Measurements from ENCODE around the gene FN1. TPM values are rescaled to one million over a fixed set of nuclear protein-coding genes. Genes with fewer than 3 reads are reported as not detected.
"Not testable (repeated sequence)": the region's sequence is repeated elsewhere in the genome, so short reads cannot be mapped to it uniquely, and the experiment has no call there.

The FN1 gene
- total RNA-seq, 1 donor from 2014 or later = 902 TPM

- no peak for DNase-seq (ENCODE audit: extremely low spot score, unreplicated experiment)
- TF ChIP-seq CTCF (conservative IDR thresholded peaks at IDR 0.05) = no peak
- peaks cover 35% of the 10 kb centered on the region for H3K4me1 Mint-ChIP-seq (ENCODE audit: unreplicated experiment)
- H3K36me3 Mint-ChIP-seq = peaks cover 48% of the 10 kb centered on the region
- H3K27me3 Mint-ChIP-seq = no peaks in the 10 kb centered on the region
- H3K9me3 Mint-ChIP-seq = peaks cover 7% of the 10 kb centered on the region
- peak overlapping the region; percentile 77 for H3K4me3 Mint-ChIP-seq
- H3K27ac Mint-ChIP-seq = peak overlapping the region; percentile 87
Measured at GRCh38 chr2:215315301-215315700, 120.6 kb downstream of the FN1 start.

GRCh38 chr2:215314896-215315295, 121.0 kb downstream of the FN1 start:
- Mint-ChIP-seq H3K27ac (peak overlapping the region; percentile 87), H3K4me1 (ENCODE audit: unreplicated experiment) (peaks cover 35% of the 10 kb centered on the region), H3K36me3 (peaks cover 45% of the 10 kb centered on the region), H3K9me3 (peaks cover 7% of the 10 kb centered on the region), H3K27me3 (no peaks in the 10 kb centered on the region), H3K4me3 (peak overlapping the region; percentile 77)
- no peak for DNase-seq (ENCODE audit: extremely low spot score, unreplicated experiment)
- TF ChIP-seq CTCF (conservative IDR thresholded peaks at IDR 0.05) = no peak

- peak overlapping the region; percentile 34 for H3K27ac Mint-ChIP-seq
- TF ChIP-seq CTCF (conservative IDR thresholded peaks at IDR 0.05) = no peak
- peaks cover 35% of the 10 kb centered on the region for H3K36me3 Mint-ChIP-seq
- H3K4me3 Mint-ChIP-seq = peak overlapping the region; percentile 98
- peaks cover 7% of the 10 kb centered on the region for H3K9me3 Mint-ChIP-seq
- H3K27me3 Mint-ChIP-seq = no peaks in the 10 kb centered on the region
- DNase-seq (ENCODE audit: extremely low spot score, unreplicated experiment) = no peak
- peaks cover 35% of the 10 kb centered on the region for H3K4me1 Mint-ChIP-seq (ENCODE audit: unreplicated experiment)
Measured at GRCh38 chr2:215313255-215313613, 122.6 kb downstream of the FN1 start.

GRCh38 chr2:215311625-215312396, 124.1 kb downstream of the FN1 start, which contains the start of gene ATIC:
TSS of gene ATIC (plus strand) at chr2:215312059. CDS start at chr2:215312143, 84 bp downstream.
- Mint-ChIP-seq H3K4me3 (peak within 1 kb of the TSS; percentile 98), H3K4me1 (ENCODE audit: unreplicated experiment) (peaks cover 35% of the 10 kb centered on the region), H3K27me3 (no peaks in the 10 kb centered on the region), H3K27ac (peak within 1 kb of the TSS; percentile 96), H3K36me3 (peaks cover 32% of the 10 kb centered on the region), H3K9me3 (peaks cover 7% of the 10 kb centered on the region)
- DNase-seq (ENCODE audit: extremely low spot score, unreplicated experiment) = peak; percentile 94
- peak; percentile 41 for TF ChIP-seq CTCF (conservative IDR thresholded peaks at IDR 0.05)

GRCh38 chr2:215311259-215311624, 124.6 kb downstream of the FN1 start:
- Mint-ChIP-seq H3K27ac (peak overlapping the region; percentile 88), H3K36me3 (peaks cover 30% of the 10 kb centered on the region), H3K4me1 (ENCODE audit: unreplicated experiment) (peaks cover 33% of the 10 kb centered on the region), H3K4me3 (peak overlapping the region; percentile 92)
- not testable (repeated sequence) for H3K9me3 Mint-ChIP-seq; H3K27me3 Mint-ChIP-seq; DNase-seq (ENCODE audit: extremely low spot score, unreplicated experiment)

Other genes starting within 250 kb of the FN1 start
- gene ATIC, start 124.0 kb downstream of the FN1 start, total RNA-seq (ENCODE audit: low replicate concordance) = 119 and 152 TPM in 2 replicates